ENCODE data around the gene SYNJ2.

SYNJ2 gene

DNA sequence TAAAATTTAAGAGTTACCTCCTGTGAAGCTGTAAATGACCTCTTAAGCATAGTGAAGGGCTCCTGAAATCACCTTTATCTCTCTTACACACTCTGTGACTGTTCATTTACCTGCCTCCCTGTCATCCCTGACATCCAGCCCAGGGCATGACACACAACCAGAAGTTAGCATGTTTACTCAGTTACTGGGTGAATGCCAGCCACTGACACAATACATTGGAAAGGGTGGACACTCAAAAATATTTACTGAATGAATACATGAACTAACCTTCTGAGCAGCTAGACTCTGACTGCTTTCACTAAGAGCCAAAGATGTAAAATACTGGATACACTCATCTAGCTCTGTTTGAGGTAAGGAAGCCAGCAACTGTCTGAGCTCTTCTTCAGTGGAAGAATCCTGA lies 161.1 kb downstream of the SYNJ2 start:
- TF ChIP-seq RAD21 (IDR thresholded peaks at IDR 0.05; ENCODE audit: low read depth) (no peak), FOXM1 (IDR thresholded peaks at IDR 0.05; ENCODE audit: borderline replicate concordance, low read depth) (no peak), EP300 (IDR thresholded peaks at IDR 0.05; ENCODE audit: borderline replicate concordance) (no peak), NFIC (IDR thresholded peaks at IDR 0.05) (no peak)
- TF ChIP-seq, protein P1, sequence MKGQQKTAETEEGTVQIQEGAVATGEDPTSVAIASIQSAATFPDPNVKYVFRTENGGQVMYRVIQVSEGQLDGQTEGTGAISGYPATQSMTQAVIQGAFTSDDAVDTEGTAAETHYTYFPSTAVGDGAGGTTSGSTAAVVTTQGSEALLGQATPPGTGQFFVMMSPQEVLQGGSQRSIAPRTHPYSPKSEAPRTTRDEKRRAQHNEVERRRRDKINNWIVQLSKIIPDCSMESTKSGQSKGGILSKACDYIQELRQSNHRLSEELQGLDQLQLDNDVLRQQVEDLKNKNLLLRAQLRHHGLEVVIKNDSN (IDR thresholded peaks at IDR 0.05) = no peak

DNA sequence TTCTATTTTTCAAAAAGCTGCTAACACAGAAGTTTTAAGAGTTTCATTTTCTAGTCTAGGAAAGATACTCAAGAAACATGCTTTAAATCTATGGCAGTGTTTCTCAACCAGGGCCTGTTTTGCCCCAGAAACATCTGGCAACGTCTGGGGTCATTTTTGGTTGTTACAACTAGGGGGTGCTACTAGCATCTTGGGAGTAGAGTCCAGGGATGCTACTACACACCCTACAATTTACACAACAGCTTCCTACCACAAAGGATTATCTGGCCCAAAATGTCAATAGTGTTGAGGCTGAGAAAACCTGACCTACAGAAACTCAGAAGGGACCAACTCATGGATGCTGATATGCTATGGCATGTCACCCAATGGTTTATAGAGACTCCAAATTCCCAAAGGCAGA lies 162.0 kb downstream of the SYNJ2 start:
- TF ChIP-seq TCF12 (IDR thresholded peaks at IDR 0.05; ENCODE audit: low read depth) = no peak
- TF ChIP-seq CREB1 (IDR thresholded peaks at IDR 0.05; ENCODE audit: low read depth) = no peak
- no peak for TF ChIP-seq CEBPB (IDR thresholded peaks at IDR 0.05)
- peak; percentile 57 for TF ChIP-seq RAD21 (IDR thresholded peaks at IDR 0.05; ENCODE audit: low read depth)
- no peak for TF ChIP-seq EGR1 (IDR thresholded peaks at IDR 0.05)

All from Ishikawa (cell line).